Thyroid gland (tissue), 4 donors: ENCODE data around the gene KCNQ1.

ENCODE experiments used
- CTCF ChIP-seq, 6 experiments: fragments of 200-600 bp in 3 of 6; fragments of 450-650 bp in 3 of 6; sonication (generic) in 3 of 6; IDR thresholded peaks; one replicate each; pipeline ENCODE4 v1.5.1; 2016 to 2019; ENCODE audit warnings: antibody characterized with exemption in 6 of 6, mild to moderate bottlenecking in 2 of 6, inconsistent platforms in 1 of 6, moderate library complexity in 1 of 6
- POLR2A ChIP-seq, 2 donors: fragments of 450-650 bp; IDR thresholded peaks; one replicate each; pipeline ENCODE4 v1.6.1; 2017; ENCODE audit warnings: antibody characterized with exemption in 2 of 2, mild to moderate bottlenecking in 2 of 2, moderate library complexity in 1 of 2

- TF ChIP-seq CTCF (IDR thresholded peaks at IDR 0.05) (no peak), POLR2A (IDR thresholded peaks at IDR 0.05) (no peak)
These were observed 177.1 kb downstream of the KCNQ1 start for GRCh38 chr11:2621894-2622293.
